Activated CD4-positive, alpha-beta memory T cell treated with anti-CD3 and anti-CD28 coated beads for 36 hours (primary cell): ENCODE results near the gene MIS18A. TPM values are rescaled to one million over a fixed set of nuclear protein-coding genes. Genes with fewer than 3 reads are reported as not detected.

ENCODE experiments used
- CTCF ChIA-PET: fragments of 350-600 bp; sonication (Branson Sonifier 250); formaldehyde crosslinking; loops from one replicate; lab custom pipeline; 2021; ENCODE audit warnings: antibody characterized with exemption, inconsistent platforms; lab: Charles Lee
- POLR2A ChIA-PET: fragments of 350-600 bp; sonication (Branson Sonifier 250); formaldehyde crosslinking; loops from one replicate; lab custom pipeline; 2021; ENCODE audit warnings: antibody characterized with exemption; lab: Charles Lee
- DNase-seq: peaks from one replicate; pipeline ENCODE4 v3.0.0-alpha.2; 2020
- H3K27ac Mint-ChIP-seq: one replicate; pipeline ENCODE4 v1.8.0; 2021; ENCODE audit warnings: mixed read lengths
- H3K27me3 Mint-ChIP-seq: one replicate; pipeline ENCODE4 v1.8.0; 2021; ENCODE audit warnings: mixed read lengths
- H3K36me3 Mint-ChIP-seq: one replicate; pipeline ENCODE4 v1.8.0; 2021; ENCODE audit warnings: mixed read lengths
- H3K4me1 Mint-ChIP-seq: one replicate; pipeline ENCODE4 v1.8.0; 2021; ENCODE audit warnings: low read depth, mixed read lengths
- H3K4me3 Mint-ChIP-seq: one replicate; pipeline ENCODE4 v1.8.0; 2021; ENCODE audit warnings: mild to moderate bottlenecking, mixed read lengths
- H3K9me3 Mint-ChIP-seq: one replicate; pipeline ENCODE4 v1.8.0; 2021; ENCODE audit warnings: mixed read lengths
- intact Hi-C: fragments of 100-400 bp; cut with micrococcal nuclease; formaldehyde crosslinking; loops from one replicate; pipeline ENCODE4 v1.15.1; 2023
- total RNA-seq, 2 experiments: library from RNA; stranded (reverse); gene quantifications; one replicate each; pipeline ENCODE4 v1.2.3, GENCODE V29; 2021

MIS18A gene
- total RNA-seq, 2 experiments from 2014 or later, result 34.2 to 36.1 TPM

- H3K27ac Mint-ChIP-seq, result no peak overlapping the region
- CTCF ChIA-PET, result interaction anchor here (1.0 kb wide), 1 partner anchor 298 kb away, joined by 3 read pairs; no protein-coding TSS in a partner anchor
- H3K36me3 Mint-ChIP-seq, result peaks cover 29% of the 10 kb centered on the region
Observed at GRCh38 chr21:32302560-32302959, 23.7 kb upstream of the MIS18A start.

GRCh38 chr21:32301596-32301995 lies 22.7 kb upstream of the MIS18A start:
- intact Hi-C loops, result no loop called here
- Mint-ChIP-seq H3K27ac (no peak overlapping the region), H3K9me3 (no peaks in the 10 kb centered on the region), H3K27me3 (no peaks in the 10 kb centered on the region), H3K4me3 (no peak overlapping the region), H3K4me1 (no peaks in the 10 kb centered on the region), H3K36me3 (peaks cover 26% of the 10 kb centered on the region)
- POLR2A ChIA-PET, result no interaction called here
- DNase-seq, result no peak
- CTCF ChIA-PET, result no interaction called here

More at GRCh38 chr21:32302560-32302959, 23.7 kb upstream of the MIS18A start:
- POLR2A ChIA-PET, result interaction anchor here (0.7 kb wide), 1 partner anchor 23 kb away, joined by 4 read pairs; no protein-coding TSS in a partner anchor
- no peak overlapping the region for H3K4me3 Mint-ChIP-seq
- no peaks in the 10 kb centered on the region for H3K27me3 Mint-ChIP-seq
- intact Hi-C loops, result no loop called here
- no peaks in the 10 kb centered on the region for H3K9me3 Mint-ChIP-seq
- no peaks in the 10 kb centered on the region for H3K4me1 Mint-ChIP-seq
- no peak for DNase-seq

- Mint-ChIP-seq H3K4me3 (no peak overlapping the region), H3K27ac (no peak overlapping the region), H3K4me1 (no peaks in the 10 kb centered on the region), H3K36me3 (peaks cover 17% of the 10 kb centered on the region), H3K9me3 (no peaks in the 10 kb centered on the region), H3K27me3 (no peaks in the 10 kb centered on the region)
- POLR2A ChIA-PET, result no interaction called here
- no peak for DNase-seq
- intact Hi-C loops, result no loop called here
- CTCF ChIA-PET, result no interaction called here
Observed at GRCh38 chr21:32300117-32300681, 21.4 kb upstream of the MIS18A start.

- ChIA-PET POLR2A (no interaction called here), CTCF (no interaction called here)
- H3K27me3 Mint-ChIP-seq, result no peaks in the 10 kb centered on the region
- H3K27ac Mint-ChIP-seq, result no peak overlapping the region
- H3K36me3 Mint-ChIP-seq, result peaks cover 17% of the 10 kb centered on the region
- intact Hi-C loops, result no loop called here
- no peak overlapping the region for H3K4me3 Mint-ChIP-seq
- no peaks in the 10 kb centered on the region for H3K9me3 Mint-ChIP-seq
- no peaks in the 10 kb centered on the region for H3K4me1 Mint-ChIP-seq
- DNase-seq, result no peak
Observed at GRCh38 chr21:32299695-32300094, 20.8 kb upstream of the MIS18A start.

- H3K27ac Mint-ChIP-seq, result no peak within 1 kb of the TSS
- POLR2A ChIA-PET, result no interaction called here
- CTCF ChIA-PET, result no interaction called here
Observed at GRCh38 chr21:32298658-32299081, 19.8 kb upstream of the MIS18A start, which contains the start of gene MRAP. Gene MRAP (plus strand): TSS chr21:32298855. CDS start chr21:32298972, 117 bp downstream.

GRCh38 chr21:32298148-32298559 lies 19.3 kb upstream of the MIS18A start:
- no peak for DNase-seq
- POLR2A ChIA-PET, result no interaction called here
- no peaks in the 10 kb centered on the region for H3K4me1 Mint-ChIP-seq
- H3K4me3 Mint-ChIP-seq, result no peak overlapping the region
- peaks cover 17% of the 10 kb centered on the region for H3K36me3 Mint-ChIP-seq
- CTCF ChIA-PET, result no interaction called here
- no peaks in the 10 kb centered on the region for H3K9me3 Mint-ChIP-seq
- no peaks in the 10 kb centered on the region for H3K27me3 Mint-ChIP-seq
- H3K27ac Mint-ChIP-seq, result no peak overlapping the region
- intact Hi-C loops, result no loop called here

More at GRCh38 chr21:32298658-32299081, 19.8 kb upstream of the MIS18A start, which contains the start of gene MRAP:
- no peaks in the 10 kb centered on the region for H3K9me3 Mint-ChIP-seq
- intact Hi-C loops, result no loop called here
- no peaks in the 10 kb centered on the region for H3K27me3 Mint-ChIP-seq
- H3K36me3 Mint-ChIP-seq, result peaks cover 17% of the 10 kb centered on the region
- no peak within 1 kb of the TSS for H3K4me3 Mint-ChIP-seq
- DNase-seq, result no peak
- H3K4me1 Mint-ChIP-seq, result no peaks in the 10 kb centered on the region

GRCh38 chr21:32297449-32297848 lies 18.6 kb upstream of the MIS18A start:
- DNase-seq, result no peak
- no peaks in the 10 kb centered on the region for H3K9me3 Mint-ChIP-seq
- CTCF ChIA-PET, result no interaction called here
- no peaks in the 10 kb centered on the region for H3K4me1 Mint-ChIP-seq
- peaks cover 17% of the 10 kb centered on the region for H3K36me3 Mint-ChIP-seq
- no peak overlapping the region for H3K4me3 Mint-ChIP-seq
- intact Hi-C loops, result no loop called here
- POLR2A ChIA-PET, result no interaction called here
- no peaks in the 10 kb centered on the region for H3K27me3 Mint-ChIP-seq
- H3K27ac Mint-ChIP-seq, result no peak overlapping the region

- Mint-ChIP-seq H3K27me3 (no peaks in the 10 kb centered on the region), H3K27ac (no peak overlapping the region), H3K36me3 (peaks cover 5% of the 10 kb centered on the region), H3K9me3 (no peaks in the 10 kb centered on the region), H3K4me1 (no peaks in the 10 kb centered on the region), H3K4me3 (no peak overlapping the region)
- no peak for DNase-seq
- ChIA-PET CTCF (interaction anchor here (0.9 kb wide), 1 partner anchor 284 kb away, joined by 4 read pairs; no protein-coding TSS in a partner anchor), POLR2A (no interaction called here)
- intact Hi-C loops, result no loop called here
Observed at GRCh38 chr21:32285476-32285875, 6.6 kb upstream of the MIS18A start.

GRCh38 chr21:32282992-32283391 lies 4.1 kb upstream of the MIS18A start:
- no peak for DNase-seq
- Mint-ChIP-seq H3K27ac (no peak overlapping the region), H3K4me3 (no peak overlapping the region), H3K4me1 (peaks cover 7% of the 10 kb centered on the region), H3K36me3 (peaks cover 5% of the 10 kb centered on the region), H3K9me3 (no peaks in the 10 kb centered on the region), H3K27me3 (no peaks in the 10 kb centered on the region)
- intact Hi-C loops, result no loop called here
- CTCF ChIA-PET, result no interaction called here
- POLR2A ChIA-PET, result no interaction called here

GRCh38 chr21:32281531-32281930 lies 2.7 kb upstream of the MIS18A start:
- no peak for DNase-seq
- Mint-ChIP-seq H3K27me3 (no peaks in the 10 kb centered on the region), H3K36me3 (peaks cover 2% of the 10 kb centered on the region), H3K27ac (no peak overlapping the region), H3K4me1 (peaks cover 11% of the 10 kb centered on the region), H3K9me3 (no peaks in the 10 kb centered on the region), H3K4me3 (no peak overlapping the region)
- POLR2A ChIA-PET, result no interaction called here
- intact Hi-C loops, result no loop called here
- CTCF ChIA-PET, result no interaction called here

GRCh38 chr21:32279377-32279680 lies 480 bp upstream of the MIS18A start:
- ChIA-PET CTCF (interaction anchor here (0.7 to 1.2 kb wide), 2 partner anchors 21 to 457 kb away, joined by 3 to 5 read pairs; no protein-coding TSS in a partner anchor), POLR2A (interaction anchor here (0.6 to 1.2 kb wide), 6 partner anchors 24 to 985 kb away, joined by 3 to 4 read pairs (median 4); no protein-coding TSS in a partner anchor)
- no peak for DNase-seq
- no peaks in the 10 kb centered on the region for H3K27me3 Mint-ChIP-seq
- peak overlapping the region; percentile 88 for H3K27ac Mint-ChIP-seq
- no peaks in the 10 kb centered on the region for H3K9me3 Mint-ChIP-seq
- peaks cover 6% of the 10 kb centered on the region for H3K36me3 Mint-ChIP-seq
- peaks cover 11% of the 10 kb centered on the region for H3K4me1 Mint-ChIP-seq
- H3K4me3 Mint-ChIP-seq, result peak overlapping the region; percentile 99
- intact Hi-C loops, result loop anchor here (1.0 to 10.0 kb wide), 5 partner anchors 114 to 547 kb away; partner anchors contain the start of genes CFAP298, SCAF4 and URB1

- Mint-ChIP-seq H3K4me3 (peak overlapping the region; percentile 99), H3K9me3 (no peaks in the 10 kb centered on the region), H3K27ac (peak overlapping the region; percentile 32), H3K36me3 (peaks cover 10% of the 10 kb centered on the region), H3K4me1 (peaks cover 11% of the 10 kb centered on the region), H3K27me3 (no peaks in the 10 kb centered on the region)
- POLR2A ChIA-PET, result interaction anchor here (1.2 kb wide), 1 partner anchor 55 kb away, joined by 3 read pairs; no protein-coding TSS in a partner anchor
- CTCF ChIA-PET, result no interaction called here
- no peak for DNase-seq
- intact Hi-C loops, result loop anchor here (2.0 to 10.0 kb wide), 2 partner anchors 337 to 545 kb away; partner anchors contain the start of genes CFAP298 and SCAF4
Observed at GRCh38 chr21:32278103-32278502, 746 bp downstream of the MIS18A start.
